GM12891 (cell line): ENCODE data around the gene GPR148. TPM values are rescaled to one million over a fixed set of nuclear protein-coding genes. Genes with fewer than 3 reads are reported as not detected.
A peak's percentile ranks its signal among the peaks of the same experiment; 100 is the strongest.
"Not testable (repeated sequence)": the region's sequence is repeated elsewhere in the genome, so short reads cannot be mapped to it uniquely, and the experiment has no call there.

Experiments used
- DNase-seq: peaks from one replicate; pipeline ENCODE4 v3.0.0; 2011; ENCODE audit warnings: low spot score; ENCODE audit not compliant: insufficient read length
- FAIRE-seq: peaks from 2 replicates; lab custom pipeline; 2011; peaks lifted over from hg19 to GRCh38; lab: Jason Lieb, UNC
- PAX5 ChIP-seq: IDR thresholded peaks from 2 replicates; pipeline ENCODE4 v1.6.1; 2011; ENCODE audit warnings: low read length, moderate library complexity, mild to moderate bottlenecking; ENCODE audit not compliant: insufficient read depth, severe bottlenecking
- POLR2A ChIP-seq: IDR thresholded peaks from 2 replicates; pipeline ENCODE4 v1.6.1; 2011; ENCODE audit warnings: low read depth, low read length, control low read depth
- POLR2AphosphoS5 ChIP-seq: IDR thresholded peaks from 2 replicates; pipeline ENCODE4 v1.6.1; 2011; ENCODE audit warnings: low read depth, low read length, control low read depth
- POU2F2 ChIP-seq: IDR thresholded peaks from 2 replicates; pipeline ENCODE4 v1.6.1; 2011; ENCODE audit warnings: low read depth, mild to moderate bottlenecking, control low read depth, low read length, moderate library complexity
- SPI1 ChIP-seq: IDR thresholded peaks from 2 replicates; pipeline ENCODE4 v1.6.1; 2011; ENCODE audit warnings: low read depth, low read length, control low read depth
- TAF1 ChIP-seq: IDR thresholded peaks from 2 replicates; pipeline ENCODE4 v1.6.1; 2011; ENCODE audit warnings: low read depth, low read length, control low read depth
- polyA plus RNA-seq: library from polyadenylated mRNA; unstranded; fragments of >200 nt; gene quantifications from one replicate; pipeline ENCODE4 v1.2.1, GENCODE V29; 2012; ENCODE audit warnings: low read depth, missing spikeins, inconsistent platforms; ENCODE audit not compliant: missing spikeins

Gene GPR148, protein sequence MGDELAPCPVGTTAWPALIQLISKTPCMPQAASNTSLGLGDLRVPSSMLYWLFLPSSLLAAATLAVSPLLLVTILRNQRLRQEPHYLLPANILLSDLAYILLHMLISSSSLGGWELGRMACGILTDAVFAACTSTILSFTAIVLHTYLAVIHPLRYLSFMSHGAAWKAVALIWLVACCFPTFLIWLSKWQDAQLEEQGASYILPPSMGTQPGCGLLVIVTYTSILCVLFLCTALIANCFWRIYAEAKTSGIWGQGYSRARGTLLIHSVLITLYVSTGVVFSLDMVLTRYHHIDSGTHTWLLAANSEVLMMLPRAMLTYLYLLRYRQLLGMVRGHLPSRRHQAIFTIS
- polyA plus RNA-seq, result not detected

DNA sequence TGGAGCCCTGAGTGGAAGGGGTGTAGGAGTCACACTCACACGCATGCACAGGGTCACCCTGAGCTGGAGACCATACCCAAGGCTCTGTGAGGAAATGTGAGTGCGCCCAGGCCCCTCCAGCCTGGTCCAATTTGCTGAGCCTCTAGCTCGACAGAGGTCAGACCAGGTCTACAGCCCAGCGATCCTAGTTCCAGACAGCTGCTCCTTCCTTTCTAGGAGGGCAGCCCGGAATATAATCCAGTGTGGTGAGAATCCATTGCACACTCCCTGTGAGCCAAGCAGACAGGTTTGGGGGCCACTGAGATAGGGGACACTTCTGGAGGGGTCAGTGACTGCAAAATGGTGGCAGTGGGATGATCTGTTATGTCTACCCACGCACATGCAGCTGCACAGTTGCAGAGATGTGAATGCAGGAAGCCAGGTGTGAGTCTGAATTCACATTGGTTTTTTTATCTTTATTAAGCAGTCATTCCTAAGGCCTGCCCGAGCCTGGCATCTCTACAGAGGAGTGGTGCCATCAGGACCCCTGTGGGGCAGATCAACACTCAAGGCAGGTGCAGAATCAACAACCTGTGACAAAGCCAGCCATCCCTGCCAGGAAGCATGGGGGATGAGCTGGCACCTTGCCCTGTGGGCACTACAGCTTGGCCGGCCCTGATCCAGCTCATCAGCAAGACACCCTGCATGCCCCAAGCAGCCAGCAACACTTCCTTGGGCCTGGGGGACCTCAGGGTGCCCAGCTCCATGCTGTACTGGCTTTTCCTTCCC is at the start of gene GPR148:
Gene GPR148, plus strand, starts transcription at position 522 of the 768 bp plus-strand sequence. Its CDS starts 82 bp downstream, at position 604.
- TF ChIP-seq POLR2A (no peak), POU2F2 (no peak), TAF1 (no peak), PAX5 (no peak), SPI1 (no peak)
- no peak for FAIRE-seq
- no peak for DNase-seq

DNA sequence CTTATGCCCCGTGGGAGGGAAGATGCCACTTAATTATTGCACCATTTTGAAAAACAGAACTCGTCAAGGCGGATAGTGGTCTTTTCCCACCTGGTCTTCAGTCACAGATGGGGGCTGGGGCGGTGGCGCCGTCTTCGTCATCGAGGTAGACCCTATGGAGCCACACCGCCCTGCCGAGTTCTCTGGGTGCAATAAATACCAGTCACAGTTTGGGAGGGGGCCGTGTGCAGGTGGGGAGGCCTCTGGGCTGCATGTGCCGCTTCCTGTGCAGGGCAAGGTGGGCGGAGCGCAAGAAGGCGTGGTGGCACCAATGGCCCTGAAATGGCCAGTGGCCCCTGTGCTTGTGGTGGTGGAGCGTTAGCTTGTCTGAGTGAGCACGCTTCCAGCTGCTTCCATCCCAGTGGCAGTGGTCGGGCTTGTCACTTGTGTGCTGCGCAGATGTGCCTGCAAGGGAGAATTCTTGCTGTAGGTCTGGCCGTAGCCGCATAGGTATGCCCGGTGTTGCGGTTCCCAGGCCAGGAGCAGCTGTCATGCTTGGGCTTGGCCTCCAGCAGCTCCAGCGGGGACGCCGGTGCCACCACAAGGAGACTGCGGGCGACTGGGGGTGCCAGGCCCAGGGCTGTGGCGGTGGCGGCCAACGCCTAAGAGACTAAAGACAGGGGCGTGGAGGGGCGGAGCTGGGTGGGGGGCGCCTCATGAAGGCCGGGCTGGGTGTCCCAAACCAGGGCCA is 36.7 kb upstream of the GPR148 start:
- DNase-seq, FAIRE-seq: not testable (repeated sequence)

DNA sequence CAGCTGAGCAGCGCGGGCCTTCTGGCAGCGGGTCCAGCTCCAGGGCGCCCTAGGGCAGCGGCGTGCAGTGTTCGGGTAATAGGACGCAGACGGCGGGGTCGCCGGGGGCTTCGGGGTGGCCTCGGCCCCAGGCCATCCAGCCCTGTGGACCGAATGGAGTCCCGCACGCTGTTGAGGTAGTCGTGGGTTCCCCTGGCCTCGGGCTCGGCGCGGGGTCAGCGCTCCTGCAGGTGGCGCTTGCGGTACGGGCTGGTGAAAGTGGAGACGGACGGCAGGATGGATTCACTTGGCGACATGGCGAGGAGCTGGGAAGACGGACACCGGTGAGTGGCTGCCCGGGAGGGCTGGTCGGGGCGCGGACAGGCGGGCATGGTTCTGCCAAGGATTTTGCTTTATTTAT is 35.4 kb upstream of the GPR148 start:
- not testable (repeated sequence) for FAIRE-seq, DNase-seq

DNA sequence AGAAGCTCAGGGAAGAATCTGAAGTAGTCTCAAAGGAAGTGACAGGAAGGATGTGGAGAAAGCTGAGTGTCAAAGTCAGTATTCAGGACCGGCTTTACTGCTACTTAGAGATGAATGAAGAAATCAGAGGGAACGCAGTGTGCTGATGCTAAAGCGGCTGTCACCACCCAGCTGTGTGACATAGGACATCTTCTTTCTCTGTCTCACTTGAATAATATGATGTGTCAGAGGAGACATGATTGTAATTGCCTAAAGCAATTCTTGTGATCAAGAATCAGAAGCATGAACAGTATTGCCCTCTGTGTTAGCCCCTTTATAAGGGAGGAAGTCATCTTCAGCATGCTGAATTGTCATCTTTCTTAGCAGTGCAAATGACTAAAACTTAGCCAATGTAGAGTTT is 25.6 kb upstream of the GPR148 start:
- not testable (repeated sequence) for DNase-seq, FAIRE-seq

DNA sequence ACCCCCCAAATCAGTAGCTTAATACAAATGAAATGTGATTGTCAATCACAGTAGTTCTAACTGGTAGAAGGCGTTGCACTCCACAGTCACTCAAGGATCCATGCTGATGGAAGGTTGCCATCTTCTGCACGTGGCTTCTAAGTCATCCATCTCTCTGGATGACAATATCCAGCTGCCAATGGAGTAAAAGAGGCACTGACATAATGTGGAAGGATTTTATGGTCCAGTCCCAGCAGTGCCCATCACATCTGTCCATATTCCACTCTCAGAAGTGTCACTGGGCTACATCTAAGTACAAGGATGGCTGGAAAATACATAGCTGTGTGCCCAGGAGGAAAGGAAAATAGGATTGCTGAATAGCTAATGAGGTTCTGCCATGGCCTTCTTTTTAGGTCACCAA is 14.1 kb upstream of the GPR148 start:
- FAIRE-seq, DNase-seq: not testable (repeated sequence)

DNA sequence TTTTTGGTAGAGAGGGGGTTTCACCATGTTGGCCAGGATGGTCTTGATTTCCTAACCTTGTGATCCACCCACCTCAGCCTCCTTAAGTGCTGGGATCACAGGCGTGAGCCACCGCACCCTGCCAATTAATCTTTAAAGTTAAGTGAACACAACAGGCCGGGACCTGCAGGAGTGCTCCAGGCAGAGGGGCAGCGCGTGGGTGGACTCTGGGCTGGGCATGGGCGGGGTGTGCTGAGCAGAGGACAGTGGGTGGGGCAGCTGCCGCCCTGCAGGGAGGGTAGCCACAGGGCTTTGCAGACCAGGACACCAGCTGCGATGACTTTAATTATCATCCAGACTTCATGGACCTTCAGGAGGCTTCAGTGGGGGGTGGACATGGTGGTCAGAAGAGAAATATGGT is 8.8 kb upstream of the GPR148 start:
- TF ChIP-seq PAX5 (no peak), SPI1 (no peak), POLR2A (no peak), POLR2AphosphoS5 (no peak), TAF1 (no peak), POU2F2 (no peak)
- FAIRE-seq, result no peak
- no peak for DNase-seq

DNA sequence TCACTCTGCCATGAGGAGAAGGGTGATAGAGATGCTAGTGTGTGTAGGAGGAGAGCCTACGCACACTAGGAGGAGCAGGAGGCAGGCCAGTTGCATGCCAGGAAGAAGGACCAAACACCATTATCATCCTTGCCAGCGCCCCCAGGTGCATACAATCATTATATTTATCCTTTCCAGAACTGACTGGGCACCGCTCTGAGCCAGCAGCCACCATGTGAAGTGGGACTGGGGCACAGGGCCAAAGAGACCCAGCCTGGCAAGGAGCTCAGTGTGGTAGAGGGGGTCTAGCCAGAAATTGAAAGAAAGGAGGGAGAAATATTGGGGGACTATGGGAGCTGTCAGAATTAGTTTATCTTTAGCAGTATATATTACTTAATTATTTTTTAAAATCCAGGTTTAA is 8.3 kb upstream of the GPR148 start:
- TF ChIP-seq POLR2A, result no peak
- no peak for TF ChIP-seq PAX5
- no peak for TF ChIP-seq POU2F2
- TF ChIP-seq TAF1, result no peak
- no peak for TF ChIP-seq SPI1
- no peak for TF ChIP-seq POLR2AphosphoS5
- DNase-seq (no peak), FAIRE-seq (no peak)

DNA sequence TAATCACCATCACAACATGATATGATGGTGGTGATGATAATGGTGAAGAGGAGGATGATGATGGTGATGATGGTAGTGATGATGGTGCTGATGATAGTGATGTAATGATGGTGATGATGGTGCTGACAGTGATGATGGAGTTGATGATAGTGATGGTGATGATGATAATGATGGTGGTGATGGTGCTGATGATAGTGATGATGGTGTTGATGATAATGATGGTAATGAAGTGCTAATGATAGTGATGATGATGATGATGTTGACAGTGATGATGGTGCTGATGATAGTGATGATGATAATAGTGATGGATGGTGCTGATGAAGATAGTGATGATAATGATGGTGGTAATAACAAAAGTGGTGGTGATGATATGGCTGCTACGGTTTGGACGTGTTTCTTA is 4.4 kb upstream of the GPR148 start:
- no peak for DNase-seq
- peak; percentile 61 for FAIRE-seq
- TF ChIP-seq SPI1, result no peak

DNA sequence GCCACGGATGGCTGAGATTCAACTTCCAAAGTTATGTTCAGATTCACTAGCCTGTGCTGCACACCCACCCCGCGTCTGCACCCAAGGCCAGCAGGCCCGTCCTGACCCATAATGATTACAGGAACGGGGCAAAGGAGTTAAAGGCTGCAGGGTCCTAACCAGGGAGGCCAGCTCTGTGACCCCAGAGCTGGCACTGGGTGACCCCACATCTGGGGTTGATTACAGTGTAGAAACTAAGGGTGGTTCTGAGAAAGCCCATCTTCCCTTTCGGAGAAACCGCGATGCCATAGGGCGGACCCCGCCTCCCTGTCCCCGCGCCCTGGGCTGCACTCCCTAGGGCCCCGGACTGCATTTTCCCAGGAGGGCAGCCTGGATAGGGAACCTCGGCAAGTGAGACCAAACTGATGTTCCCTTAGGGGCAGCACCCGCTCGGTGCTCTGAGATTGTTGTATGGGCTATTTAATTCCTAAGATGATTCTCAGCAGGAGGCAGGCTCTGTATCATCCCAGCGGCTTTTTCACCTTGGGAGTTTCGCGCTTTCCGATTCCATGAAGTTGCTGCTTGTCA is 2.2 kb upstream of the GPR148 start:
- DNase-seq (no peak), FAIRE-seq (no peak)
- TF ChIP-seq POLR2AphosphoS5, result no peak
- TF ChIP-seq POU2F2, result no peak

DNA sequence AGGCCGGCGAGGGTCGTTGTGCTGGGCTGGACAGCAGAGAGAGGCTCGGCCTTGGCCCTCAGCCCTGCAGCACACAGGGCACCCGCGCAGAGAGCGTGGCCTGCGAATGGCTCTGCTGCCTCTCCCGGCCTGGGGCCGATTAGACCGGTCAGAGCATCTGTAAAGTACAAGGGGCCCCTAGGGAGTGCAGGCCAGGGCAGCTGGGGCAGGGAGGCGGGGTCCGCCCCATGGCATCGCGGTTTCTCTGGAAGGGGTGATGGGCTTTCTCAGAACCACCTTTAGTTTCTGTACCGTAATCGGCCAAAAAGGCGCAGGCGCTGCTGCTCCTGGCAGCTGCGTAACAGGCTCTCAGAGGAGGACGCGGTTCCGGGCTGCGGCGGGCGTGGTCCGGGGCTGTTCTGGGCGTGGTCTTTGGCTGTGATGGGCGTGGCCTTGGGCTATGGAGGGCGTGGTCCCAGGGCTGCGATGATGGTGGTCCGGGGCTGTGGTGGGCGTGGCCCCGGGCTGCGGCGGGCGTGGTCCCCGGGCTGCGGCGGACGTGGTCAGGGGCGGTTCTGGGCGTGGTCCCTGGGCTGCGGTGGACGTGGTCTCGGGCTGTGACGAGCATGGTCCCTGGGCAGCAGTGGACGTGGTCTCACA is 1.5 kb upstream of the GPR148 start:
- no peak for TF ChIP-seq POU2F2
- no peak for TF ChIP-seq POLR2AphosphoS5
- no peak for TF ChIP-seq SPI1
- no peak for TF ChIP-seq PAX5
- TF ChIP-seq POLR2A, result no peak
- no peak for TF ChIP-seq TAF1
- DNase-seq, result peak; percentile 64
- FAIRE-seq, result peak; percentile 90
